Measurements from ENCODE around the gene LTB4R2. TPM values are rescaled to one million over a fixed set of nuclear protein-coding genes. Genes with fewer than 3 reads are reported as not detected.

LTB4R2 gene, protein sequence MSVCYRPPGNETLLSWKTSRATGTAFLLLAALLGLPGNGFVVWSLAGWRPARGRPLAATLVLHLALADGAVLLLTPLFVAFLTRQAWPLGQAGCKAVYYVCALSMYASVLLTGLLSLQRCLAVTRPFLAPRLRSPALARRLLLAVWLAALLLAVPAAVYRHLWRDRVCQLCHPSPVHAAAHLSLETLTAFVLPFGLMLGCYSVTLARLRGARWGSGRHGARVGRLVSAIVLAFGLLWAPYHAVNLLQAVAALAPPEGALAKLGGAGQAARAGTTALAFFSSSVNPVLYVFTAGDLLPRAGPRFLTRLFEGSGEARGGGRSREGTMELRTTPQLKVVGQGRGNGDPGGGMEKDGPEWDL
- total RNA-seq (7.6 and 15.1 TPM in 2 replicates), polyA plus RNA-seq (0.17 and 1.8 TPM in 2 replicates)

DNA sequence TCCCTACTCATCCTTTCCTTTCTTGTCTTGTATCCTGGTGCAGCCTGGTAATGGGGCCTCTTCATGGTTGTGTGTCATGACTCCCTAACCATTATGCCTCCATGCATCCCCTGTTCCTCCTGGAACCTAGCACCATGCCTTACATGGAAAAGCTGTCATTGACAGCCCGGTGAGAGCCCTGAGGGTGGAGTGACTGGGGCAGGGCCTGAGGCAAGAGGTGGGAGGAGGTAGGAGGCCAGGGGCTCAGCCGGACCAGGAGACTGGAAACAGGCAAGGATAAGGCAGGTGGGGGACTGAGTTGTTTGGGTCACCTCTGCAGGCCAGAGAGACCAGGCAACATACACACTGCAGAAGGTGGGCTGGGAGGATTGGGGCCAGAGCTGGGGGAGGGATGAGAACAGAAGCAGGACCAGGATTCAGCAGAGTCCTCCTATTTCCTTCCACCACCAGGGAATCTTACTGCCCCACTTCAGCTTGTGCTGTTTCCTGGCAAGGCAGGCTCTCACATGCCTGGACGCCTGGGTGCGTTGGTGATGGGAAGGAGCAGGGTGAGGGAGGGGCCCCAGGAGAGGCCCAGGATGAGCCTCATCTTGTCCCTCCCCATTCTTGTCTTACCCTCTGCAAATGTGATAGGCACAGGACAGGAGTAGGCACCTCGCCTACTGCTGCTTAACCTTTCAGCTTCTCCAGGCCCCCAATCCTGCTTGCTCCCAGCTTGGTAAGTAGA lies at the start of gene LTB4R2:
TSS of gene LTB4R2 (plus strand) at position 603 of the 727 bp plus-strand sequence. CDS start 525 bp downstream, outside the sequence.
- Histone ChIP-seq H3K4me3 (no peak within 1 kb of the TSS), H3K9me3 (ENCODE audit: low read depth) (no peaks in the 10 kb centered on the region), H3K27me3 (no peaks in the 10 kb centered on the region), H3K36me3 (peaks cover 3% of the 10 kb centered on the region), H3K27ac (no peak within 1 kb of the TSS), H3K4me1 (ENCODE audit: low read depth) (no peaks in the 10 kb centered on the region)
- TF ChIP-seq, protein P1, sequence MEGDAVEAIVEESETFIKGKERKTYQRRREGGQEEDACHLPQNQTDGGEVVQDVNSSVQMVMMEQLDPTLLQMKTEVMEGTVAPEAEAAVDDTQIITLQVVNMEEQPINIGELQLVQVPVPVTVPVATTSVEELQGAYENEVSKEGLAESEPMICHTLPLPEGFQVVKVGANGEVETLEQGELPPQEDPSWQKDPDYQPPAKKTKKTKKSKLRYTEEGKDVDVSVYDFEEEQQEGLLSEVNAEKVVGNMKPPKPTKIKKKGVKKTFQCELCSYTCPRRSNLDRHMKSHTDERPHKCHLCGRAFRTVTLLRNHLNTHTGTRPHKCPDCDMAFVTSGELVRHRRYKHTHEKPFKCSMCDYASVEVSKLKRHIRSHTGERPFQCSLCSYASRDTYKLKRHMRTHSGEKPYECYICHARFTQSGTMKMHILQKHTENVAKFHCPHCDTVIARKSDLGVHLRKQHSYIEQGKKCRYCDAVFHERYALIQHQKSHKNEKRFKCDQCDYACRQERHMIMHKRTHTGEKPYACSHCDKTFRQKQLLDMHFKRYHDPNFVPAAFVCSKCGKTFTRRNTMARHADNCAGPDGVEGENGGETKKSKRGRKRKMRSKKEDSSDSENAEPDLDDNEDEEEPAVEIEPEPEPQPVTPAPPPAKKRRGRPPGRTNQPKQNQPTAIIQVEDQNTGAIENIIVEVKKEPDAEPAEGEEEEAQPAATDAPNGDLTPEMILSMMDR (IDR thresholded peaks at IDR 0.05; ENCODE audit: low read depth, low read length), result no peak
- DNase-seq (ENCODE audit: low read depth in 1 of 2, low spot score in 1 of 2), result no peak

DNA sequence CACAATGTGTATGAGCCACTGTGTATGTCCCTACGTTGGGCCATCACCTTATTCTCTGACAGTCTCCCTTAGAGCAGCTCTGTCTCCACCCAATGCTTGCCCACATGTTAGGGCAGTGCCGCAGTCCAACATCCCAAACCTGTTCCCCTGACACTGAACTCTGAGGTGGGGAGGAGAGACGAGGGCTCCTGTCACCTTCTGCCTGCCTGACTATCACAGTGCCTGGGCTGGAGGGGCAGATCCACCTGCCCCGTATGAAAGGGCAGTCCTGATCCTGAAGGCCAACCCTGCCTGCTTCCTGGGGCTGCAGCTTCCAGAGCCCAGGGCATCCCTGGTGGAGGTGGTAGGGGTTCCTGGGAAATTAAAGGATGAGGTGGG lies 49.2 kb upstream of the LTB4R2 start:
- H3K27ac ChIP-seq, result no peak overlapping the region
- H3K36me3 ChIP-seq, result no peaks in the 10 kb centered on the region
- H3K4me1 ChIP-seq (ENCODE audit: low read depth), result peaks cover 18% of the 10 kb centered on the region
- H3K4me3 ChIP-seq, result no peak overlapping the region
- DNase-seq (ENCODE audit: low read depth in 1 of 2, low spot score in 1 of 2), result no peak
- TF ChIP-seq, protein P1 (IDR thresholded peaks at IDR 0.05; ENCODE audit: low read depth, low read length), result no peak
- no peaks in the 10 kb centered on the region for H3K27me3 ChIP-seq
- no peaks in the 10 kb centered on the region for H3K9me3 ChIP-seq (ENCODE audit: low read depth)

DNA sequence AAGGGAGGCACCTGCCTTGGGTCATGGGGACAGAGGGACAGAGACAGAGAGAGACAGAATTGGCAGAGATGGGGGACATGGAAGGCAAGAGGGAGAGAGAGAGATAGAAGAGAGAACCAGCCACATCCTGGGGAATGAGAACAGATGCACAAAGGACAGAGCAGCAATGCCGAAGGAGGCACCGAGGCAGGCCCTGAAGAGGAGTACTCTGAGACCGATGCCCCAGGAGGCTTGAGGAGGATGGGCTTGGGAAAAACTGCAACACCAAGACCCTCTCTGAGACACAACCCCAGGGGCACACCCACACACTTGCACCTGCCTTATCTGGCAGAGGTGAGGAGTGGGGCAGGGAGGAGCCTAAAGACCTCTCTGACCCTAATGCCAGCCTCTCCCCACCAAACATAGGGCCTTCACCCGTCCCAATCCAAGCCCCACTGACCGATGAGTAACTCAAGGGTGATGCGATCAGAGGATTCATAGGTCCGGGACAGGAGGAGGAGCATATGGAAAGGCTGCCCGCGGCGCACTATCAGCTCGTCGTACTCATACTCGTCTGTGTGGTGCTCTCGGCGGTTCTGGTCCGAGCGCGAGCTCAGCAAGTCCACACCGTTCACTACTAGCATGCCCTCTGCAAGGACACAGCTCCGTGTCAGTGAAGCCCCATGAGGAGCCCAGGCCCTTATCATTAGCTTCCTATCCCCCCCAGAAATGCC lies 48.5 kb upstream of the LTB4R2 start:
- TF ChIP-seq, protein P1 (IDR thresholded peaks at IDR 0.05; ENCODE audit: low read depth, low read length), result no peak
- Histone ChIP-seq H3K36me3 (no peaks in the 10 kb centered on the region), H3K27ac (no peak overlapping the region), H3K4me1 (ENCODE audit: low read depth) (peaks cover 16% of the 10 kb centered on the region), H3K9me3 (ENCODE audit: low read depth) (no peaks in the 10 kb centered on the region), H3K27me3 (no peaks in the 10 kb centered on the region), H3K4me3 (no peak overlapping the region)
- no peak for DNase-seq (ENCODE audit: low read depth in 1 of 2, low spot score in 1 of 2)

DNA sequence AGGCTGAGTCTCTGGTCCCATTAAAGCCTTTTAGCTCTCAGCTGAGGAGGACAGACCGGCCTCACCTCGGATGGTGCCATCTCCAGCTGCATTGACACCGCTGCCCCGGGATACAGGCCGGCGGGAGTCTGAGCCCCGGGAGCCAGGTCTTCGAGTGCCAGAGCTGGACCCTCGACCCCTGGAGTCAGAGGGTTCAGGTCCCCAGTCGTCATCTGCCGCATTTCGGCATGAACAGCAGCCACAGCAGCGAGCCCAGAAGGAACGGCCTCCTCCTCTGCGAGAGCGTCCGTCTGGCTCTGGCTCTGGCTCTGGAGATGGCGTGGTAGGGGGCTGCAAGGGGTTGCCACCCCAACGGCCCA lies 48.0 kb upstream of the LTB4R2 start:
- Histone ChIP-seq H3K36me3 (no peaks in the 10 kb centered on the region), H3K27ac (no peak overlapping the region), H3K27me3 (no peaks in the 10 kb centered on the region), H3K4me1 (ENCODE audit: low read depth) (peaks cover 11% of the 10 kb centered on the region), H3K9me3 (ENCODE audit: low read depth) (no peaks in the 10 kb centered on the region), H3K4me3 (no peak overlapping the region)
- TF ChIP-seq, protein P1 (IDR thresholded peaks at IDR 0.05; ENCODE audit: low read depth, low read length), result no peak
- DNase-seq (ENCODE audit: low read depth in 1 of 2, low spot score in 1 of 2), result no peak

DNA sequence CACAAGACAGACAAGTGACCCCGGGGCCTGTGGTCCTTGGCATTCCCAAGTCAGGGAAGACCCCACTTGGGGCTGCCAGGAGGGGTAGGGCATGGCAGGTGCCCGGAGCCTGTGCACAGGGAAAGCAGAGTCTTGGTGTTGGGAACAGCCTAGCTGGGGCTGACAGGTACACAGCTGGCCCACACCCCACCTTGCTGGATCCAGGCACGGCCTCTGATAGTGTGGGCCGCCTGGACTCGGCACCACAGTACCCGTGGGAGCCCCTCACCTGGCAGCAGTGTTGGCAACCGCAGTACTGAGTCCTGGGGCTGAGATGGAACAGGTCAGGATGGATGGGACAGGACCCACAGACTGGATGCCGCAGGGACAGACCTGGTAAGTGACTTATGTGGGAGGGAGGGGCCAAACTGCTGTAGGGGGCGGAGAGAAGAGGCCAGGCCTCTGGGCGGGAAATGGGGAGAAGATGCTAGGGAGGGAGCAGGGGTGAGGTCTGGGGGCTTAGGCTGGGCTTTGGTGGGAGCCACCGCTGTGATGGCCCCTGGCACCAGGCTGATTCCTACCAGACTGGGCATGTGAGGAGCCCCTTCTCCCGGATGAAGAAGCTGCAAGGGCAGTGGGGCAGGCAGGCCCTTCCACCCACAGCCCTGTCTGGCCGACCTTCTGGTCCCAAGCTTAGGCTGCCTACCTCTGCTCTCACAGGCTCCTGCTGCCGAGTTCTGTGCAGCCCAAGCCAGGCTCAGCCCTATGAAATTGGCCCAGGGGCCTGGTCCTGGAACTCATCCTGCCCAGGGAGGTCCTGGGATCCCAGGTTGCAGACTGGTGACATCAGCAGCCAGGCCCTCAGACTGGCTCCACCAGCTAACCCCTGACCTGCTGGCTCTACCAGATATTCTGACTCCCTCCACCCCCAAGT lies 46.9 kb upstream of the LTB4R2 start, which contains the start of gene TGM1:
TSS of gene TGM1 (minus strand) at position 357 of the 913 bp plus-strand sequence. CDS start 825 bp downstream, outside the sequence.
- Histone ChIP-seq H3K27me3 (no peaks in the 10 kb centered on the region), H3K9me3 (ENCODE audit: low read depth) (no peaks in the 10 kb centered on the region), H3K36me3 (no peaks in the 10 kb centered on the region), H3K4me3 (no peak within 1 kb of the TSS), H3K27ac (no peak within 1 kb of the TSS), H3K4me1 (ENCODE audit: low read depth) (no peaks in the 10 kb centered on the region)
- DNase-seq (ENCODE audit: low read depth in 1 of 2, low spot score in 1 of 2), result no peak
- TF ChIP-seq, protein P1 (IDR thresholded peaks at IDR 0.05; ENCODE audit: low read depth, low read length), result no peak
